22Rv1 (cell line): ENCODE data around the gene TCF4.

Experiments
- ZFX ChIP-seq: fragments of 450-650 bp; IDR thresholded peaks from 2 replicates; pipeline ENCODE4 v1.6.1; 2017; ENCODE audit warnings: antibody characterized with exemption, borderline replicate concordance
- TF ChIP-seq, protein P1 (sequence below): fragments of 450-650 bp; IDR thresholded peaks from 2 replicates; pipeline ENCODE4 v1.5.1; 2017; ENCODE audit warnings: mild to moderate bottlenecking

DNA sequence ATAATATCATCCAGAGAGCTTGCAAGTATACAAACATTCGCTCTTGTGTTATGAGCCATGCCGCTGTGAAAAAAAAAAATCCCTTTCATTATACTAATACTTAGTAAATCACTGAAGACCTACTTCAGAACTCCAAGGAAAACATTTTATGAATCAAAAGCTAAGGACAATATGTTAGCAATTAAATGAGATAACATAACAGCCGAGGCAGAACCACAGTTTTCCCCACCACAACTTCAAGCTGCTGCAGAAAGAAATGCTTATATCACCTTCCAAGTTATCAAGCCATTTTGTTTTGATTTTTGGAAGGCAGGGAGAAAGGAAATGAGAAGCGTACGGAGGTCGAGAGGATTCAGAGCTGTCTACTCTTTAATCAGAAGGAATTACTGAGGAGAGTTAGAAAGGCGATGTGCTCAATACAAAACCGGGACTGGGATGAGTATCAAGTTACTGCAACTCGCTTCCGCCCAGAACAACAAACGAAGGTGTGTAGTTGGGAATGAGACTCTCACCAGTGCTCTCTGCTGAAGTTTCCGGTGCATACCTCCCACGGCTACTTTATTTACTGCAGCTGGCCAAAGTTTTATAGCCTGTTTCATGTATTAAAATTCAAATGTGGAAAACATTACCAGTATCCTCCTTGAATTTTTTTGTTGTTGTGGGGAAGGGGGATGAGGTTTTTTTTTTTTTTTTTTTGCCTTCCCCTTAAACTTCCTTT is 336.6 kb downstream of the TCF4 start:
- TF ChIP-seq, protein P1, sequence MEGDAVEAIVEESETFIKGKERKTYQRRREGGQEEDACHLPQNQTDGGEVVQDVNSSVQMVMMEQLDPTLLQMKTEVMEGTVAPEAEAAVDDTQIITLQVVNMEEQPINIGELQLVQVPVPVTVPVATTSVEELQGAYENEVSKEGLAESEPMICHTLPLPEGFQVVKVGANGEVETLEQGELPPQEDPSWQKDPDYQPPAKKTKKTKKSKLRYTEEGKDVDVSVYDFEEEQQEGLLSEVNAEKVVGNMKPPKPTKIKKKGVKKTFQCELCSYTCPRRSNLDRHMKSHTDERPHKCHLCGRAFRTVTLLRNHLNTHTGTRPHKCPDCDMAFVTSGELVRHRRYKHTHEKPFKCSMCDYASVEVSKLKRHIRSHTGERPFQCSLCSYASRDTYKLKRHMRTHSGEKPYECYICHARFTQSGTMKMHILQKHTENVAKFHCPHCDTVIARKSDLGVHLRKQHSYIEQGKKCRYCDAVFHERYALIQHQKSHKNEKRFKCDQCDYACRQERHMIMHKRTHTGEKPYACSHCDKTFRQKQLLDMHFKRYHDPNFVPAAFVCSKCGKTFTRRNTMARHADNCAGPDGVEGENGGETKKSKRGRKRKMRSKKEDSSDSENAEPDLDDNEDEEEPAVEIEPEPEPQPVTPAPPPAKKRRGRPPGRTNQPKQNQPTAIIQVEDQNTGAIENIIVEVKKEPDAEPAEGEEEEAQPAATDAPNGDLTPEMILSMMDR, result no peak
- no peak for TF ChIP-seq ZFX
